Activated T-cell treated with anti-CD3 and anti-CD28 coated beads, Interleukin-2, amount 50 U/mL, for 1 hour (primary cell): Measurements from ENCODE around the gene ARHGEF25.
"Not testable (repeated sequence)": the region's sequence is repeated elsewhere in the genome, so short reads cannot be mapped to it uniquely, and the experiment has no call there.

Source experiments
- DNase-seq: peaks from one replicate; pipeline ENCODE4 v3.0.0-alpha.2; 2020

ARHGEF25 gene

GRCh38 chr12:57609781-57610553, 1.3 kb upstream of the ARHGEF25 start:
- DNase-seq: no peak

GRCh38 chr12:57610554-57611107, 604 bp upstream of the ARHGEF25 start:
- no peak for DNase-seq

DNA sequence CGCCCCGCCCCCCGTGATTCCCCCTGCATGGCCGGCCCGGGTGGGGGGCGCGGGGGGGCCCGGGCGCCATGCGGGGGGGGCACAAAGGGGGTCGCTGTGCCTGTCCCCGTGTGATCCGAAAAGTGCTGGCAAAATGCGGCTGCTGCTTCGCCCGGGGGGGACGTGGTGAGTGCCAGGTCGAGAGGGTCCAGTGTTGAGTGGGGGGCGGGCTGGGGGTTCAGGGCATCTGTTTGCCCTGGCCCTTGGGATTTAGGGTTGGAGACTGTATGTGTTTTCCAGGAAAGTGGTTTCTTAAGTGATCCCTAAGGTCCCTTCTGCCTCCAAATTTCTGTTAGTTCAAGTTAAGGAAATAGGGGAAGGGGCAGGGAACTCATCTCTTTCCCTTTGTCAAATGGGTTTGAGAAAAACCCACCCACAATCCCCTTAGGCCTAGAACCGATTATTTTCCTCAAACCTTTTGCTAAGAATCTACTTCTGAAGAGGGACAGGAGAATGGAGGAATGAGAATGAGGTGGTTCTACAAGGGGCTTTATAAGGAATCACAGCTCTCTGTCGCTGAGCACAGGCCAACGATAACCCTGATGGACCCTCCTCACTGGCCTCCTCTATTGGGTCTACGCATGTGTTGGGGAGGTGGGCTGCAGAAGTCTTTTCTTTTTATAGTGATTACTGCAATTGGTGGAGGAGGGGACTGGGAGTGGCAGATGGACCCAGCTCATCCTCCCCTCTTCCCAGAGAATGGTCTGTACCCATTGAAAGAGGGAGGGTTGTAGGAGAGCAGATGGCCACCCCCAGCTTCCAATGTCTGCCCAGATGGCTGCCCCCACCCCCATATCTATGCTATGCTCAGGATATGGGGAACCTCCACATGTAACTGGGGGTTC, 834 bp downstream of the ARHGEF25 start:
- no peak for DNase-seq

GRCh38 chr12:57612711-57613426, 1.6 kb downstream of the ARHGEF25 start:
- DNase-seq: no peak

- DNase-seq: no peak
Measured at GRCh38 chr12:57613427-57614109, 2.3 kb downstream of the ARHGEF25 start.

DNA sequence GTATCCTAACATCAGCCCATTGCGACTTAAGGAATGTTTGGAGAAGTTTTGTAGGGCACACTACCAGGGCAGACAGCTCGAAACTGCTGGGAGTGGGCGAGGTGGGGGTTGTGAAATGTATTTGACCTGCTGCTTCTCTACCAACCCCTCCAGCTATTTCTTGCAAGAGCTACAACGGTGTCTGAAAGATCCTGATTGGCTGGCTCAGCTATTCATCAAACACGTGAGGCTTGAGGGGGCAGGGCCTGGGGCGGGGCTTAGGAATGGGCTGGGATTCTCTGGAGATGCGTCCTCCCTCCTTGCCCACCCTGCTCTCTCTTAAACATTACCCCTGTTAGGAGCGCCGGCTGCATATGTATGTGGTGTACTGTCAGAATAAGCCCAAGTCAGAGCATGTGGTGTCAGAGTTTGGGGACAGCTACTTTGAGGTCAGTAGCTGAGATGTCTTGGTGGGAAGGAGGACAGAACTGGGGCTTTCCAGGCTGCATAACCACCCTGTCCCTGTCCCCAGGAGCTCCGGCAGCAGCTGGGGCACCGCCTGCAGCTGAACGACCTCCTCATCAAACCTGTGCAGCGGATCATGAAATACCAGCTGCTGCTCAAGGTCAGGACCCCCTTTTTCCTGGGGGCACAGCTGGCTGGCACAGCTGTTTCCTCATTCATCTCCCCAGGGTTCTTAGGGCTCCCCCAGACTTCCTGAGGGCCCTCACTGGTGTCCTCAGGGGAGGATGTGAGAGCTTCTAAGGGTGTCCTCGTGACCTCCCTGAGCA, 3.1 kb downstream of the ARHGEF25 start:
- no peak for DNase-seq

GRCh38 chr12:57614948-57615500, 3.8 kb downstream of the ARHGEF25 start:
- DNase-seq: no peak

DNA sequence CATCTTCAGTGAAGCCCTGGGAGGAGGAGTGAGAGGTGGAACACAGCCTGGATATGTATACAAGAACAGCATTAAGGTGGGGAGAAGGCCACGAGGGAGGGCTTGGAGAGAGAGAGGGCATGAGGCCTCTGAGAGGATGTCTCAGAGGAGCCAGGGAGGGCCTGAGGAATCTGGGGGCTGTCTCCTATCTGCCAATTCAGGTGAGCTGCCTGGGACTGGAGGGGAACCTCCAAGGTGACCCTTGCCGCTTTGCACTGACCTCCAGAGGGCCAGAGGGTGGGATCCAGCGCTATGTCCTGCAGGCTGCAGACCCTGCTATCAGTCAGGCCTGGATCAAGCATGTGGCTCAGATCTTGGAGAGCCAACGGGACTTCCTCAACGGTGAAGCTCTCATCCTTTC, 4.4 kb downstream of the ARHGEF25 start:
- DNase-seq: no peak

GRCh38 chr12:57616383-57617101, 5.3 kb downstream of the ARHGEF25 start:
- DNase-seq: no peak

GRCh38 chr12:57617942-57618341, 6.7 kb downstream of the ARHGEF25 start:
- DNase-seq: no peak

DNA sequence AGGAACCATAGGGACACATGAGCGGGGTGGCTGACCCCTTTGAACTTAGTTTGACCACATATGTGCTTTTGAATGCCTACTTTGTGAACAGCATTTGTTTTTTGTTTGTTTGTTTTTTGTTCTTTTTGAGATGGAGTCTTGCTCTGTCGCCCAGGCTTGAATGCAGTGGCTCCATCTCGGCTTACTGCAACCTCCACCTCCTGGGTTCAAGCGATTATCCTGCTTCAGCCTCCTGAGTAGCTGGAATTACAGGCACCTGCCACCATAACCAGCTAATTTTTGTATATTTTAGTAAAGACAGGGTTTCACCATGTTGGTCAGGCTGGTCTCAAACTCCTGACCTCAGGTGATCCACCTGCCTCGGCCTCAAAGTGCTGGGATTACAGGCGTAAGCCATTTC, 7.2 kb downstream of the ARHGEF25 start:
- not testable (repeated sequence) for DNase-seq

DNA sequence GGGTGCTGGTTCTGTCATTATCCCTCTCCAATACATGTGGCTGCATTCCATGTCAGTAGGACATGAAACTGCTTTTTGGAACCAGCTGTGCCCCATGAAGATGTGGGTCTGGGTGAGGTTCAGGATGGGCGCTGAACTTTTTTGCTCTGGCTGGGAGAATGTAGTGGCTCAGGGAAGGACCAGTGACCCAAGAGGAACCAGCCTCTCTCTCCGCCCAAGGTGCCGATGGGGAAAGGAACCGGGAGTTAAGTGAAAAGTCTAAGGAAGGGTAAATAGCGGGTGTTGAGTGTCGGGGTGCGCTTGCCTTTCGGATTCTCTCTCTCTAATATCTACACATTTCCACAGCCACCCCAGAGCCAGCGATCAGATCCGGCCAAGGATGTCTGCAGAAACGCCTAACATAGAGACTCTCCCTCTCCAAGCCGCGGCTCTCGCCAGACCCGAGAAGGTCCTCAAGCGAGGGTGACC, 7.8 kb downstream of the ARHGEF25 start:
- no peak for DNase-seq

- DNase-seq: peak; percentile 44
Measured at GRCh38 chr12:57619434-57620244, 8.4 kb downstream of the ARHGEF25 start.

DNA sequence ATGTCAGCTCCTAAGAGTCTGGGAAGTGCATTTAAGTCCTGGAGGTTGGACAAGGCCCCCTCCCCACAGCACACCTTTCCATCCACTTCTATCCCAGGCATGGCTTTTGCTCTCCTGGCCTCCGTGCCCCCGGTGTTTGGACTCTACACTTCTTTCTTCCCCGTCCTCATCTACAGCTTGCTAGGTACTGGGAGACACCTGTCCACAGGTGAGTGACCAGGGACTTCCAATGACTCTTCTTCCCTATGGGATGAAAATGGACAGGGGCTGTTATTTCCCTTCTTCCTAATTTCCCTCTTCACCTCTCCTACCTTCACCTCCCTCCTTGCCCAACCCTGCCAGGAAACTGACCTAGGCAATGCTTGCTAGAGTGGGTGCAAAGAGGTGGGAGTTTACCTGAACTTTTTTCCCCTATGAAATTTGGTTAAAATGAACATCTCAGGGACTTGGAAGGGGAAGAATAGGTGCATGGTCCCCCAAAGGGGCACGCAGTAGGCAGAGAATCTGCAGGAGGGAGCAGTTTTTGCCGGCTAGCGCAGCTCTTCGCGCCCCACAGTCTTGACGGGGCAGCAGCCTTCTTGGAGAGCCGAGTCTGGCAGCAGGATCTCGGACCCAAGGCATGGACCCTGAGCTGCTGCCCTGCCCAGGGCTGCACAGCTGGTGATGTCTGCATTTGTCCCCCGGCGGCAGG, 9.2 kb downstream of the ARHGEF25 start:
- no peak for DNase-seq

- peak; percentile 45 for DNase-seq
Measured at GRCh38 chr12:57620936-57621496, 9.8 kb downstream of the ARHGEF25 start.

DNA sequence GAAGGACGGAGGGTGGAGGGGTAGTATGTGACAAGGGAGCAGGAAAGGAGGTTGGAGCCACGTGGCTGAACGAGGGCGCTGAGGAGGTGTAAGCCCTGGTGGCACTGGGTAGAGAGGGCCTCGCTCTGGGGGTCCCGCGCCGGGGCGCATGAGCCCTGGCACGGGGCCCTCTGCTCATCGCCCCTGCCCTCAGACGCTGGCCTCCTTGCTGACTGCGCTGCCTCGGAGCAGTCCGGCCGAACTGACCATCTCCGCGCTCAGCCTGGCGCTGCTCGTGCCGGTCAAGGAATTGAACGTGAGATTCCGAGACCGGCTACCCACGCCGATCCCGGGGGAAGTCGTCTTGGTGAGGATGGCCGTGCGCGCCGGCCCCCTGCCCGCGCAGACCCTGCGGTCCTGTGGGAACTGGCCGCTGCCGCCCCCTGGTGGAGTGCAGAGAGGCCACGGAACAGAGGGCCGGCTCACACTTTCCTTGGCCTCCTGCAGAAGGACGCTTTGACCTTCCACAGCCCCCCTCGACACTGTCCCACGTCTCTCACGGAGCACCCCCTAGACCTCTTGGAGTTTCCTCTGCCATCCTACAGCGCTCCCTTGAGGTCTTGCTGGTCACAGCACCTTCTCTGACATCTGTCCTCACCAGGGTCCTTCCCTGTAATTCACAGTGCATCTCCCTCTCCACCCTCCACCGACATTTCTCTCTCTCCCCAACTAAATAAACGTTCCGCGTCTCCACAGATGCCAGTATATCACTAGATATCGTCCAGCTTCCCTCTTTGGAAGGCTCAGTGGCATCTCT, 10.5 kb downstream of the ARHGEF25 start:
- DNase-seq: peak; percentile 69
